ENCODE measurements around the gene GORASP1. TPM values are rescaled to one million over a fixed set of nuclear protein-coding genes. Genes with fewer than 3 reads are reported as not detected.

GORASP1 gene
- total and polyA plus RNA-seq, 2 donors (not counting 1 experiment from before 2014, with no cell fraction given), result 32.1 to 37.5 TPM

DNA sequence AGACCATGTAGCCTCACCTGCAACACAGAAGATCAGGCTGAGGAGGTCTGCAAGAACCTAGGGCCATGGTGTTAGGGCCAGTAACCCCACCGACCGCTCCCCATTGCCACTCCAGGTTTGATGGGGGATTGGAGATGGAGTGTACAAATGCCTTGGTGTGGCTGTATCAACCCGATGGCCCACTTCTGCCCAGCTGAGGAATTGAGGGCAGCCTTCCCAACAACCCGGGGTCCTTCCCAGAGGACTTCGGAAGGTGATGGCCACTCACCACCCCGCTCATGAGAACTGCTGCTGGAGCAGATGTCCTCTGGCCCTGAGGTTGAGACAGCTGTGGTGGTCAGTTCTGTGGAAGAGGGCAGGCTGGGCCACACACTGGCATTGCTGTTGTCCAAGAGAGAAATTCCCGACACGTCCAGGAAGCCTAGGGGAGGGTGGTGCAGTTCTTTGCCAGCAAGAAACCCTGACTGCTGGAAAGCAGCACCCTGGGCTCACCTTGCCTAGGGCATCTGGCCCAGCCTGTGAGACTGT is 8.9 kb downstream of the GORASP1 start:
- Histone ChIP-seq H3K27ac (ENCODE audit: insufficient read depth, low read length) (no peak overlapping the region), H4K20me1 (ENCODE audit: control insufficient read depth, extremely low read depth, insufficient read depth, low read length) (no peaks in the 10 kb centered on the region), H3K79me2 (ENCODE audit: control insufficient read depth, insufficient read depth, low read length) (no peaks in the 10 kb centered on the region), H3K27me3 (ENCODE audit: control insufficient read depth, insufficient read depth, low read length) (no peaks in the 10 kb centered on the region), H3K9me3 (ENCODE audit: control insufficient read depth, insufficient read depth, low read depth, low read length) (no peaks in the 10 kb centered on the region), H3K9ac (ENCODE audit: insufficient read depth, low read length) (no peak overlapping the region), H3K36me3 (ENCODE audit: control insufficient read depth, insufficient read depth, low read length) (peaks cover 15% of the 10 kb centered on the region), H3K4me3 (replicated peaks in 1 of 4; ENCODE audit: control extremely low read depth in 1 of 4, insufficient read depth in 1 of 4, low read depth in 3 of 4, low read length in 4 of 4) (no peak overlapping the region), H2AFZ (ENCODE audit: low read length) (no peak overlapping the region), H3K4me1 (ENCODE audit: control insufficient read depth, extremely low read depth, insufficient read depth, low read length) (no peaks in the 10 kb centered on the region), H3K4me2 (ENCODE audit: extremely low read depth, insufficient read depth, low read length) (no peak overlapping the region)
- TF ChIP-seq EZH2 (IDR thresholded peaks at IDR 0.05; ENCODE audit: low read length, missing control alignments), result no peak
- TF ChIP-seq, protein P1, sequence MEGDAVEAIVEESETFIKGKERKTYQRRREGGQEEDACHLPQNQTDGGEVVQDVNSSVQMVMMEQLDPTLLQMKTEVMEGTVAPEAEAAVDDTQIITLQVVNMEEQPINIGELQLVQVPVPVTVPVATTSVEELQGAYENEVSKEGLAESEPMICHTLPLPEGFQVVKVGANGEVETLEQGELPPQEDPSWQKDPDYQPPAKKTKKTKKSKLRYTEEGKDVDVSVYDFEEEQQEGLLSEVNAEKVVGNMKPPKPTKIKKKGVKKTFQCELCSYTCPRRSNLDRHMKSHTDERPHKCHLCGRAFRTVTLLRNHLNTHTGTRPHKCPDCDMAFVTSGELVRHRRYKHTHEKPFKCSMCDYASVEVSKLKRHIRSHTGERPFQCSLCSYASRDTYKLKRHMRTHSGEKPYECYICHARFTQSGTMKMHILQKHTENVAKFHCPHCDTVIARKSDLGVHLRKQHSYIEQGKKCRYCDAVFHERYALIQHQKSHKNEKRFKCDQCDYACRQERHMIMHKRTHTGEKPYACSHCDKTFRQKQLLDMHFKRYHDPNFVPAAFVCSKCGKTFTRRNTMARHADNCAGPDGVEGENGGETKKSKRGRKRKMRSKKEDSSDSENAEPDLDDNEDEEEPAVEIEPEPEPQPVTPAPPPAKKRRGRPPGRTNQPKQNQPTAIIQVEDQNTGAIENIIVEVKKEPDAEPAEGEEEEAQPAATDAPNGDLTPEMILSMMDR (conservative IDR thresholded peaks at IDR 0.05 in 1 of 2, IDR thresholded peaks at IDR 0.05 in 1 of 2; ENCODE audit: low read depth in 1 of 2, low read length in 2 of 2), result no peak
- no peak for DNase-seq (ENCODE audit: low read depth in 2 of 2)

DNA sequence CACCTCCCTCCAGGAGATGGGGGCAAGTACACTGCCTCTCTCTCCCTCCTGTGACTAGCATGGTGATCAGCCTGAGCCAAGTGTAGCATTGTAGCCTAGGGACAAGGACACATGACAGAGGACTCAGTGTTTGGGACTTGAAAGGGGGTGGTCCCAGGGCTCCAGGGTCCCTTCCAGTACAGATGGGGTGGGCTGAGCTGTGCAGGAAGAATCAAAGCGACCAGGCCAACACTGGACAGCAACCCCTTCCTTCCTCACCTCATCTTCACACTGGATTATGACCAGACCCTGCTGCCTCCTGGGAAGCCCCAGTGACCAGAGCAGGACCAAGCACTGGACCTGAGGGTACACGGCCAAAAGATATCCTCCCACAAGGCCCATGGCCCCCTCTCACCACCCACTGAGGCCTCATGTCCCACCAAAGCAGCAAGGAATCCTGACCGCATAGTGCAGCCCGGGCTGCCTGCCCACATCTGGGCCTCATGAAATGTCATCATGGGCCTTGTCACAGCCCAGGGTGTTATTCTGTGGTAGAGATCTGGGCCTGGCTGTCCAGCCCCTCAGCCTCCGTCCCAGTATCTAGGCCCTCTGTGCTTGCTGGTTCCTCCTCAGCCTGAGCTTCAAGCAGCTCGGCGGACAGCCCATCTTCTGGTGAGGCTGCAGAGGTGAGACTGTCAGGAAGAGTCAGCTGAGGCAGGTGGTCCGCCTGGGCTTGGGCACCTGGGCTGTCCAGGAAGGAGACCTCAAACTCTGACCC is 9.5 kb downstream of the GORASP1 start:
- H2AFZ ChIP-seq (ENCODE audit: low read length), result no peak overlapping the region
- no peak overlapping the region for H3K9ac ChIP-seq (ENCODE audit: insufficient read depth, low read length)
- no peaks in the 10 kb centered on the region for H3K4me1 ChIP-seq (ENCODE audit: control insufficient read depth, extremely low read depth, insufficient read depth, low read length)
- no peak for TF ChIP-seq EZH2 (IDR thresholded peaks at IDR 0.05; ENCODE audit: low read length, missing control alignments)
- TF ChIP-seq, protein P1 (conservative IDR thresholded peaks at IDR 0.05 in 1 of 2, IDR thresholded peaks at IDR 0.05 in 1 of 2; ENCODE audit: low read depth in 1 of 2, low read length in 2 of 2), result no peak
- DNase-seq (ENCODE audit: low read depth in 2 of 2), result no peak
- H3K4me3 ChIP-seq (replicated peaks in 1 of 4; ENCODE audit: control extremely low read depth in 1 of 4, insufficient read depth in 1 of 4, low read depth in 3 of 4, low read length in 4 of 4), result no peak overlapping the region
- no peaks in the 10 kb centered on the region for H3K79me2 ChIP-seq (ENCODE audit: control insufficient read depth, insufficient read depth, low read length)
- no peaks in the 10 kb centered on the region for H4K20me1 ChIP-seq (ENCODE audit: control insufficient read depth, extremely low read depth, insufficient read depth, low read length)
- no peak overlapping the region for H3K4me2 ChIP-seq (ENCODE audit: extremely low read depth, insufficient read depth, low read length)
- no peaks in the 10 kb centered on the region for H3K9me3 ChIP-seq (ENCODE audit: control insufficient read depth, insufficient read depth, low read depth, low read length)
- H3K27ac ChIP-seq (ENCODE audit: insufficient read depth, low read length), result no peak overlapping the region
- H3K36me3 ChIP-seq (ENCODE audit: control insufficient read depth, insufficient read depth, low read length), result peaks cover 15% of the 10 kb centered on the region
- no peaks in the 10 kb centered on the region for H3K27me3 ChIP-seq (ENCODE audit: control insufficient read depth, insufficient read depth, low read length)

DNA sequence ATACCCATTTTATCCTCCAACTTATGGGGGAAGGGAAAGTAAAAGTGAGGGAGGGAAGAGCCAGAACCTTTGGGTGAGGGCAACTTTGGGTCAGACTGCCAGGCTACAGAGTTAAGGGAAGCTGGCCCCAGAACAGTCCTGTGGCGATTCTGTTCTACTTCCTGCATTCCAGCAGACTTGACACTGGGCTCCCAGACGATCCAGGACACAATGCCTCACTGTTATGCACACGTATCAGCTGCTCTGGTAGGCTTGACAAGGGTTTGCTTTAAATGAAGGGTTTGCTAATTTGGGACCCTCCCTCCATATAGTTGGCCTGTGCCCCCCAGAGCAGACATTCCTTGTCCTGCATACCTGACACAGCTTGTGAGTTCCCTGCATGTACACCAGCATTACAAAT is 10.7 kb downstream of the GORASP1 start:
- H3K4me1 ChIP-seq (ENCODE audit: control insufficient read depth, extremely low read depth, insufficient read depth, low read length), result no peaks in the 10 kb centered on the region
- no peak overlapping the region for H3K4me2 ChIP-seq (ENCODE audit: extremely low read depth, insufficient read depth, low read length)
- TF ChIP-seq EZH2 (IDR thresholded peaks at IDR 0.05; ENCODE audit: low read length, missing control alignments), result no peak
- TF ChIP-seq, protein P1 (conservative IDR thresholded peaks at IDR 0.05 in 1 of 2, IDR thresholded peaks at IDR 0.05 in 1 of 2; ENCODE audit: low read depth in 1 of 2, low read length in 2 of 2), result no peak
- H4K20me1 ChIP-seq (ENCODE audit: control insufficient read depth, extremely low read depth, insufficient read depth, low read length), result no peaks in the 10 kb centered on the region
- no peaks in the 10 kb centered on the region for H3K27me3 ChIP-seq (ENCODE audit: control insufficient read depth, insufficient read depth, low read length)
- H2AFZ ChIP-seq (ENCODE audit: low read length), result no peak overlapping the region
- peak in 1 of 2 donors; percentile 45 for DNase-seq (ENCODE audit: low read depth in 2 of 2)
- no peaks in the 10 kb centered on the region for H3K79me2 ChIP-seq (ENCODE audit: control insufficient read depth, insufficient read depth, low read length)
- H3K36me3 ChIP-seq (ENCODE audit: control insufficient read depth, insufficient read depth, low read length), result peaks cover 16% of the 10 kb centered on the region
- H3K9me3 ChIP-seq (ENCODE audit: control insufficient read depth, insufficient read depth, low read depth, low read length), result no peaks in the 10 kb centered on the region
- no peak overlapping the region for H3K9ac ChIP-seq (ENCODE audit: insufficient read depth, low read length)
- no peak overlapping the region for H3K4me3 ChIP-seq (replicated peaks in 1 of 4; ENCODE audit: control extremely low read depth in 1 of 4, insufficient read depth in 1 of 4, low read depth in 3 of 4, low read length in 4 of 4)
- no peak overlapping the region for H3K27ac ChIP-seq (ENCODE audit: insufficient read depth, low read length)

Measured in fibroblast of lung (primary cell).